GM04504 (cell line): ENCODE data around the gene TLR10.

Source experiments
- DNase-seq: peaks from one replicate; pipeline ENCODE4 v3.0.0-alpha.2; 2012; ENCODE audit warnings: low read depth

The TLR10 gene

GRCh38 chr4:38728631-38729141, 54.1 kb downstream of the TLR10 start:
- no peak for DNase-seq

GRCh38 chr4:38724475-38724808, 58.3 kb downstream of the TLR10 start:
- DNase-seq: no peak

- DNase-seq: no peak
Observed at GRCh38 chr4:38723726-38724474, 58.9 kb downstream of the TLR10 start.

DNA sequence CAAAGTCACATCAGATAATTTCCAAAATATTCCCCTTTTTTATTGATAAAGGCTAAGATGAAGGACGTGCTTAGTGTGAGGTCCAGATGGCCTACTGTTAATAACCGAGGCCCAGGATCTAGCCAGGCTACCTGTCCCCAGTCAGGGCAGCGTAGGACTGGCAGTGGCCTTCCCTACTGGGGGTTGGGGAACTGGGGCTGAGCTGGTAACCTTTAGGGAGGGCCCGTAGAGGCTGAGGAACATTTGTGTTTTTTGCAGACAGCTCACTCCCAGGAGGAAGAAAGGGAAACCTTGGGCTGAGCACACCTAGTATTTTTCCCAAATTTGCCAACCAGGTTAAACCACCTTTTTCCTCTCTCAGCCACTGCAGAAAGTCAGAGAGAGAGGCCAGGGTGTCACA, 59.7 kb downstream of the TLR10 start:
- no peak for DNase-seq
